Activated CD4-positive, alpha-beta memory T cell treated with anti-CD3 and anti-CD28 coated beads, Interleukin-2, amount 10 ng/mL, durations not matched to agents 7 days and 5 days (primary cell): ENCODE results near the gene NMT1. TPM values are rescaled to one million over a fixed set of nuclear protein-coding genes. Genes with fewer than 3 reads are reported as not detected.

Source experiments
- CTCF ChIA-PET: fragments of 350-600 bp; sonication (Branson Sonifier 250); formaldehyde crosslinking; loops from one replicate; lab custom pipeline; 2021; ENCODE audit warnings: antibody characterized with exemption, inconsistent platforms; lab: Charles Lee
- POLR2A ChIA-PET: fragments of 350-600 bp; sonication (Branson Sonifier 250); formaldehyde crosslinking; loops from one replicate; lab custom pipeline; 2021; ENCODE audit warnings: antibody characterized with exemption; lab: Charles Lee
- DNase-seq: peaks from one replicate; pipeline ENCODE4 v3.0.0-alpha.2; 2020
- H3K27ac Mint-ChIP-seq: one replicate; pipeline ENCODE4 v1.8.0; 2021; ENCODE audit warnings: mild to moderate bottlenecking, mixed read lengths
- H3K27me3 Mint-ChIP-seq: one replicate; pipeline ENCODE4 v1.8.0; 2021; ENCODE audit warnings: mixed read lengths
- H3K36me3 Mint-ChIP-seq: one replicate; pipeline ENCODE4 v1.8.0; 2021; ENCODE audit warnings: low read depth, mixed read lengths
- H3K4me1 Mint-ChIP-seq: one replicate; pipeline ENCODE4 v1.8.0; 2021; ENCODE audit warnings: mixed read lengths
- H3K4me3 Mint-ChIP-seq: one replicate; pipeline ENCODE4 v1.8.0; 2021; ENCODE audit warnings: mild to moderate bottlenecking, mixed read lengths
- H3K9me3 Mint-ChIP-seq: one replicate; pipeline ENCODE4 v1.8.0; 2021; ENCODE audit warnings: mixed read lengths
- total RNA-seq, 2 experiments: library from RNA; stranded (reverse); gene quantifications; one replicate each; pipeline ENCODE4 v1.2.3, GENCODE V29; 2021

Gene NMT1
- total RNA-seq, 2 experiments from 2014 or later, result 114 TPM

DNA sequence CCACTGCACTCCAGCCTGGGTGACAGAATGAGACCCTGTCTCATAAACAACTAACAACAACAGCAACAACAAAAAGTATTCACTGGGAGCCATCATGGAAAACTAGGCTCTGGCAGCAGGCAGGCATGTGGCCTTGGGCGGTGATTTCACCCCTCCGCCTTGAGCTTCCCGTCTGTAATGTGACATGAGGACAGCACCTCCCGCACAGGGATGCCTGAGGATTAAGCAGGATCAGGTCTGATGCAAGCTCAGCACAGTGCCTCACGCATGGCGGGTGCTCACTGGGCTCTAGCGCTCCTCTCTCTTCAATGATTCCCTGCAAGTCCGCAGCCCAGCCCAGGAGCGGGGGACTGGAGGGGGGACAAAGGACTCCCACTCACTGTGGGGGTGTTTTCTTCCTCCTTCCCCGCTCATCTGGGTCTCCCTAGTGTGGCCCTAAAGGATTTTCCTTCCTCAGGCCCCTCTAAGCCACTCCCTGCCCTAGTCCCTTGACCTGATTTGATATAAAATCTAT, 68.4 kb downstream of the NMT1 start:
- H3K4me1 Mint-ChIP-seq, result peaks cover 7% of the 10 kb centered on the region
- POLR2A ChIA-PET, result interaction anchor here (0.9 to 1.1 kb wide), 2 partner anchors 19 to 68 kb away, joined by 3 read pairs; partner anchors contain the start of gene HEXIM1
- CTCF ChIA-PET, result interaction anchor here (0.6 to 1.6 kb wide), 2 partner anchors 69 to 90 kb away, joined by 3 to 4 read pairs; no protein-coding TSS in a partner anchor
- no peak overlapping the region for H3K27ac Mint-ChIP-seq
- no peak overlapping the region for H3K4me3 Mint-ChIP-seq
- DNase-seq, result no peak
- no peaks in the 10 kb centered on the region for H3K9me3 Mint-ChIP-seq
- H3K27me3 Mint-ChIP-seq, result peaks cover 9% of the 10 kb centered on the region
- no peaks in the 10 kb centered on the region for H3K36me3 Mint-ChIP-seq

DNA sequence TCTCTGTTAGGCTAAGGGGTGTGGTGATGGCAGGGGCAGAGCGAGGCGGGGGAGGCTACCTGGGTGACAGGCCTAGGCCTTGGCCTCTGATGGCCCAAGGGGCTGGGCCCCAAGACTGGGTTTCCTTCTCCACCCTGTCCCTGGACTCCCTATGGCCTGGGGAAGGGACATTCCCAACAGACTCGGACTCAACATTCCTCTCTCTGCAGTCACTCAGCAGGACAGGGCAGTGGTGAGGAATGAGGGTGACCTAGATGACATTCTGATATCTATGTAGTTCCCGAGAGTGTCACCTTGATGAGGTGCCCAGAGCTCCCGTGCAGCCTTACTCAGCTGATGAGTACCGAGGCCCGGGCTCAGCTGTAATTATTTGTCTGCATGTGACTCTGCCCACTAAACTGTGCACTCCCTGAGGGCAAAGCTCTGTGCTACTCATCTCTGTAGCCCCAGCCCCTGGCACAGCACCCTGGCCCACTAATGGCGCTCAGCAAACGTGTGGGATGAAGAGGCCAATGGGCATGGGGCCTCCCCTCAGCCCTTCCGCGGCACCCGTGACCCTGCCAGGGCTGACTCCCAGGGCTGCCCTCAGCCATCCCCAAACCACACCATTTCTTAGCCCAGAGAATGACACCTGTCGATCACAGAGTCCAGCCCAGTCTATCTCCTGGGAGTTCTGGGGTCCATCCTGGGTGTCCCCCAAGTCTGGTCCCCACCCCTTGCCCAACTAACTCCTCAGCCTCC, 69.0 kb downstream of the NMT1 start:
- DNase-seq, result no peak
- H3K27ac Mint-ChIP-seq, result no peak overlapping the region
- H3K27me3 Mint-ChIP-seq, result peaks cover 9% of the 10 kb centered on the region
- ChIA-PET CTCF (interaction anchor here (0.6 to 1.6 kb wide), 3 partner anchors 19 to 90 kb away, joined by 3 to 4 read pairs (median 3); no protein-coding TSS in a partner anchor), POLR2A (interaction anchor here (0.9 to 1.1 kb wide), 2 partner anchors 19 to 68 kb away, joined by 3 read pairs; partner anchors contain the start of gene HEXIM1)
- no peaks in the 10 kb centered on the region for H3K9me3 Mint-ChIP-seq
- H3K4me3 Mint-ChIP-seq, result no peak overlapping the region
- H3K36me3 Mint-ChIP-seq, result no peaks in the 10 kb centered on the region
- peaks cover 6% of the 10 kb centered on the region for H3K4me1 Mint-ChIP-seq

DNA sequence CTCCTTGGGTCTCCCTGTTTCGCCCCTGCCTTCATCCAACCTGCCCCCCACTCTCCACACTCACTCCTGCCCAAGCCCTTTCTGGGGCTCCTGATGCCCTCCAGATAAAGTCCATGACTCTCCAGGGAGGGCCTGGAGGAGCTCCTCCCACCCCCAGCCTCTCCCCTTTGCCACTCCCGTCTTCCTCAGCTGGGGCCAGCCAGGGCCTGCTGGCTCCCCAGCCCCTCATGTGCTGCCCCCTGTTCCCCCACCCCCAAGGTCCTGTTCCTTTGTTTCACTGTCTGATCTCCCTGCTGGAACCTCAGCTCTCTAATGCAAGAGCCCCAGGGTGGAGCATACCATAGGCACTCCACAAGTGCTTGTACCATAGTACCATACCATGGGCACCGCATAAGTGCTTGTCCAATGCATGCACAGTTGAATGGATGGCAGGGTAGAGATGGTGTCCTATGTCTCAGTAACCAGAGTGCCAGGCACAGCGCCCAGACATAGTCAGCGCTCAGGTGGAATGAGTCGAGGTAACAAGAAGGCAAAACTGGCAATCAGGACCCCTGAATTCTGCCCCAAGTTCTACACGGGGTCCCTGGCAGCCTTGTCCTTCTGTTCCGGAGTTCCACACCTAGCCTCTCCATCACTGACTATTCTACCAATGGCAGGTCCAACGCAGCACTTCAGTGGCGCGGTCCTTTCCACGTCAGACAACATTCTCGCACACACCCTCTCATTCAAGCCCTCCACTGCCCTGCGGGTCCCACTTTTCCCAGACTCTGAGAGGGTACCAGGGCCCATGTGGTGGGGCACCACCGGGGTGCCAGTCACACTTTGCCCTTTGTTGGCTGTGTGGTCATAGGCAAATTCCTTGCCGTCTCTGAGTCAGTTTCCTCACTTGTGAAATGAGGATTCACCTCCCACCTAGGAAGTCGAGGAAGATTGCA, 69.8 kb downstream of the NMT1 start:
- POLR2A ChIA-PET, result interaction anchor here (1.0 kb wide), 1 partner anchor 18 kb away, joined by 3 read pairs; the partner anchor contains the start of gene HEXIM1
- peaks cover 9% of the 10 kb centered on the region for H3K27me3 Mint-ChIP-seq

DNA sequence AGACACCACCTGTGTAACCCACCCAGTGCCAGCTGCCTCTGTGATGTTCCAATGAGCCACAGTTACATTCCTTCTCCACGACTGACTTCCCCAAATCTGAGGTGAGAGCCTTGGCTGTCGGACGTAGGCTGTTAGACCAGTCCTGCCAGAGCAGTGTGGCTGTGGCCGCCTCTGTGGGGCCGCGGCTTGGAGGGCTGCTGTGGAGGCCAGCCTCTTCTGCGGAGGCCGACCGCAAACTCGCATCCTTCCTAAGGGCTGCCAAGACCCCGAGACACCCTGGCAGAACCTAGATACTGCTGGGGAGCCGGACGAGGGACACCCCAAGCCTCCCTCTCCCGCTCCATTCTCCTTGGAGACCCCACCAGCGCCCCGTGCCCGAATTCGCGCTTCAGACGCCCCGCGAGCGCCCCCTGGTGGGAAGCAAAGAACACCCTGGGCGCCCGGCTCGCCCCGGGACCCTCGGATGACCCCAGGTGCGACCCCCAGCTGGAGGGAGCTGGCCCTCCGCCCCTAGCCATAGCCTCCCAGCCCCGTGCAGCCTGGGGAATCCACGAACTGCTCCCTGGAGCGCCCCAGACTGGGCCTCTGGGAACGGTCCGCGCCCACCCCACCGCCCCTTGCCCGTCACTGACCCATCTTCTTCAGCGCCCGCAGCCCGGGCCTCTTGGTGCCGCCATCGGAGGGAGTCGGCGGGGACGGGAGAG, 70.7 kb downstream of the NMT1 start:
- Mint-ChIP-seq H3K9me3 (no peaks in the 10 kb centered on the region), H3K36me3 (no peaks in the 10 kb centered on the region), H3K27ac (no peak overlapping the region), H3K27me3 (peaks cover 9% of the 10 kb centered on the region), H3K4me1 (peaks cover 18% of the 10 kb centered on the region), H3K4me3 (peak overlapping the region; percentile 46)
- ChIA-PET CTCF (interaction anchor here (11.5 kb wide), 1 partner anchor 17 kb away, joined by 347 read pairs; the partner anchor contains the start of gene HEXIM1), POLR2A (interaction anchor here (1.0 kb wide), 1 partner anchor 17 kb away, joined by 3 read pairs; the partner anchor contains the start of gene HEXIM1)
- peak; percentile 54 for DNase-seq

More for the DNA sequence above, 69.8 kb downstream of the NMT1 start:
- Mint-ChIP-seq H3K4me3 (peak overlapping the region; percentile 46), H3K4me1 (peaks cover 11% of the 10 kb centered on the region), H3K36me3 (no peaks in the 10 kb centered on the region), H3K27ac (no peak overlapping the region), H3K9me3 (no peaks in the 10 kb centered on the region)
- no peak for DNase-seq
- CTCF ChIA-PET, result interaction anchor here (0.7 kb wide), 1 partner anchor 18 kb away, joined by 3 read pairs; no protein-coding TSS in a partner anchor

DNA sequence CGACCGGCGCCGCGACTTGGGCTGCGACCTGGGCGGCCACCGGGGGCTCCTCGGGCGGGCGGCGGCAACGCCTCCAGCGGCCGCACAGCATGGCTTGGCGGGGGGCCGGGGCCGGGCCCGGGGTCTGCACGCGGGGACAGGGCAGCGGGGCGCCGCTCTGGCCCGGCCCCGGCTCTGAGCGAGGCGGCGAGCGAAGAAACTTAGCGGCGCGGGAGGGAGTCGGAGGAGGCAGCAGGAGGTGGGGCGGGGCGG, 71.1 kb downstream of the NMT1 start, which contains the start of gene PLCD3:
PLCD3 (minus strand) TSS at position 196 of the 252 bp plus-strand sequence; CDS start at position 91, 105 bp downstream.
- Mint-ChIP-seq H3K4me3 (peak within 1 kb of the TSS; percentile 85), H3K27ac (peak within 1 kb of the TSS; percentile 73), H3K27me3 (peaks cover 9% of the 10 kb centered on the region), H3K4me1 (peaks cover 18% of the 10 kb centered on the region), H3K36me3 (no peaks in the 10 kb centered on the region), H3K9me3 (no peaks in the 10 kb centered on the region)
- ChIA-PET POLR2A (interaction anchor here (1.0 kb wide), 1 partner anchor 16 kb away, joined by 3 read pairs; the partner anchor contains the start of gene HEXIM1), CTCF (interaction anchor here (11.5 kb wide), 1 partner anchor 16 kb away, joined by 347 read pairs; the partner anchor contains the start of gene HEXIM1)
- no peak for DNase-seq

DNA sequence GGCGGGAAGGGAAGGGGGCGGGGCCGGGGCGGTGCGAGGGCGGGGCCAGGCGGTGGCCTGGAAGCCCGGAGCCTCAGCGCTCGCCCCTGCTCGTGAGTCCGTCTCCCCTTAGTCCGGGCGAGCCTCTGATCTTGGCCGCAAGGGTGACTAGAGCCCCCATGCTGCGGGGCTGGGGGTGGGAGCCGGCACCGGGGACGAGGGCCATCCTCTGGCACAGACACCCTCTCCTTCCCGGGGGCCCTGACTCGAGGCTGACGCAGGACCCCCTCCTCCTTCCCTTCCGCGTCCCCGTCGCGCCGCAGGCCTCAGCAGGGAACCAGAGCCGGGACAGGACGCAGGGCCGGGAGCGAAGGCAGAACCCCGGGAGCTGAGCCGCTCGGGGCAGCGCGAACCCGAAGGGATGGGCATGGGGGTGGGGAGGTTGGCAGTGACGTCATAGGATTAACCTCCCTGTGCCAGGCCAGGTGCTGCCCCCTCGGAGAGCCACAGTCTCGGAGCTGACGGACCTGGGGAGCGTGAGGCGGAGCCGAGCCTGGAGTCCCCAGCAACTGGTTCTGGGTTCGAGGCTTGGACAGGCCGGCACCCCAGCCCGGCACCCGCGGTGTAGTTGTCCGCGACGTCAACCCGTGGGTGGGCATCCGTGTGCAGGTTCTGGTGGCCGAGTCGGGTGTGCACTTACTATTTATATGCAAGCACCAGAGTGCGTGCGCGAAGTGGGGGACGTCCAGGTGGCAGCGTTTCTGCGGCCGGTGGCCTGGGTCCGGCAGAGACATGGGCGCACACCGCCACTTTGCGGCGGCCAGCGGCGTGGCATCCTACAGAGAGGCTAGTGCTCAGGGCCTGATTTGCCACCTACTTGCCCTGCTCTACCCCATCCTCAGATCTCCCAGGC, 71.7 kb downstream of the NMT1 start:
- Mint-ChIP-seq H3K27me3 (peaks cover 9% of the 10 kb centered on the region), H3K4me1 (peaks cover 19% of the 10 kb centered on the region), H3K4me3 (peak overlapping the region; percentile 85), H3K36me3 (no peaks in the 10 kb centered on the region), H3K27ac (peak overlapping the region; percentile 73), H3K9me3 (no peaks in the 10 kb centered on the region)
- POLR2A ChIA-PET, result interaction anchor here (1.0 kb wide), 1 partner anchor 16 kb away, joined by 3 read pairs; the partner anchor contains the start of gene HEXIM1
- CTCF ChIA-PET, result interaction anchor here (0.6 to 11.5 kb wide), 4 partner anchors 16 to 357 kb away, joined by 3 to 347 read pairs (median 112); partner anchors contain the start of gene HEXIM1
- peak; percentile 74 for DNase-seq

DNA sequence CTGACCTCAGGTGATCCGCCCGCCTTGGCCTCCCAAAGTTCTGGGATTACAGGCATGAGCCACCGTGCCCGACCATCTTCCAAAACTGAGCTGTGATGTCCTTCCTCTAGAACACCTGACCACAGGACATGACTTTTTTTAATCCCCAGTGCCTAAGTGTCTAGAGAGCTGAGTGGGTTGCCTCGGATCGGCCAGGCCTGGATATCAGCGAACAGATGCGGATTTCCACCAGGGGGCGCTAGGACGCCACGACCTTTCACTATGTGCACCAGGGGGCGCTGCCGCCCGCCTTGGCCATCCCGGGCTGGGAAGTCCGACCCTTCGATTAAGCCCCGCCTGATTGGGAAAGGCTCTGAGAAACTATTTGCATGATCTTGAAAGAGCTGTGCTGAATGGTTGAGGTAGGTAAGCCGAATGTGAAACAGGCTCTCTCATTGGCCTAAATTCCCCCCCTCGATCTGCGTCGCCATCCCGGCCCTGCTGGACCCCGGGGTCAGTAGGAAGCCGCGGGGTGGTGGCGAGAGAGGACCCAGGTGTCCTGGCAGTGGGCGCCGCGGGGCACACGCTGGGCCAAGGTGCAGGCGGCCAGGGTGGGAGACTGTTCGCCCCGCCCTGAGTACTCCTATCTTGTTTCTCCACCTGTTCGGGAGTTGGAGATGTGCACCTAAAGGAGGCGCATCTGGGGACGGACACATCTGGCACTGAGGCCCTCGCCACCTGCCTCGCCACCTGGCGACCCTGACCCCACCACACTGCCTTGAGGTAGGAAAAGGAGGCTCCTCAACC, 74.3 kb downstream of the NMT1 start, which contains the start of gene ACBD4:
ACBD4 (plus strand) TSS at position 496 of the 786 bp plus-strand sequence. CDS start 458 bp downstream, outside the sequence.
- CTCF ChIA-PET, result interaction anchor here (0.6 to 11.5 kb wide), 77 partner anchors 10 to 579 kb away, joined by 3 to 347 read pairs (median 5); partner anchors contain the start of genes DCAKD, EFTUD2, FMNL1 and FZD2
- Mint-ChIP-seq H3K27ac (peak within 1 kb of the TSS; percentile 66), H3K27me3 (peaks cover 9% of the 10 kb centered on the region), H3K4me3 (peak within 1 kb of the TSS; percentile 87), H3K36me3 (no peaks in the 10 kb centered on the region), H3K9me3 (no peaks in the 10 kb centered on the region), H3K4me1 (peaks cover 20% of the 10 kb centered on the region)
- POLR2A ChIA-PET, result interaction anchor here (0.7 to 6.0 kb wide), 14 partner anchors 10 to 114 kb away, joined by 3 to 106 read pairs (median 5); partner anchors contain the start of genes HEXIM1, HEXIM2 and NMT1
- DNase-seq, result peak; percentile 98

DNA sequence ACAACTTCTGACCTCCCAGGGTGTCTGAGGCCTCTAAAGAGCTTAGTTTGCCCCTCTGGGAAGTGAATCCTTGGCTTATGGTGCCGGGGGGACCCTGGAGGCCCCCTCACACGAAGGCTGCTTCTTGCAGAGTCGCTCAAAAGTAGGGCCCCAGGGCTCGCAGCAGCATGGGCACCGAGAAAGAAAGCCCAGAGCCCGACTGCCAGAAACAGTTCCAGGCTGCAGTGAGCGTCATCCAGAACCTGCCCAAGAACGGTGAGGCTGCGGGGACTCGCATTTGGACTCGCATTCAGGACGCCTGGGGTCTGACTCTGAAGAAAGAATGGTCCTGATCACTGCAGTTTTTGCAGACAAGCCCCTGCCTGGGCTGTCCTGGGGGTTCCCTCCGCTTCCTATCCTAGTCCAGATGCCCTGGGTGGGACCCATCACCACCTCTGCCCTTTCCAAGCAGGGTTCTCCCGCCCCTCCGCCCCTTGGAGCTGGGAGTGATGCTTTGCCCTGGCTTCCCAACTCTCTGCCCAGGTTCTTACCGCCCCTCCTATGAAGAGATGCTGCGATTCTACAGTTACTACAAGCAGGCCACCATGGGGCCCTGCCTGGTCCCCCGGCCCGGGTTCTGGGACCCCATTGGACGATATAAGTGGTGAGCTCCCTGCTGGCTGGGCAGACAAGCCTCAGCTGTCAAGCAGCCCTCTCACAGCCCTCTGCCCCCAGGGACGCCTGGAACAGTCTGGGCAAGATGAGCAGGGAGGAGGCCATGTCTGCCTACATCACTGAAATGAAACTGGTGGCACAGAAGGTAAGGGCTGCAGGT, 75.1 kb downstream of the NMT1 start:
- no peak for DNase-seq
- H3K27me3 Mint-ChIP-seq, result peaks cover 3% of the 10 kb centered on the region
- H3K27ac Mint-ChIP-seq, result peak overlapping the region; percentile 66
- H3K9me3 Mint-ChIP-seq, result no peaks in the 10 kb centered on the region
- H3K36me3 Mint-ChIP-seq, result peaks cover 2% of the 10 kb centered on the region
- peaks cover 26% of the 10 kb centered on the region for H3K4me1 Mint-ChIP-seq
- CTCF ChIA-PET, result interaction anchor here (0.6 to 11.5 kb wide), 75 partner anchors 11 to 580 kb away, joined by 3 to 347 read pairs (median 5); partner anchors contain the start of genes DCAKD, EFTUD2, FMNL1 and FZD2
- peak overlapping the region; percentile 87 for H3K4me3 Mint-ChIP-seq
- POLR2A ChIA-PET, result interaction anchor here (0.7 to 6.0 kb wide), 13 partner anchors 9 to 93 kb away, joined by 3 to 106 read pairs (median 6); partner anchors contain the start of genes HEXIM1, HEXIM2 and NMT1

DNA sequence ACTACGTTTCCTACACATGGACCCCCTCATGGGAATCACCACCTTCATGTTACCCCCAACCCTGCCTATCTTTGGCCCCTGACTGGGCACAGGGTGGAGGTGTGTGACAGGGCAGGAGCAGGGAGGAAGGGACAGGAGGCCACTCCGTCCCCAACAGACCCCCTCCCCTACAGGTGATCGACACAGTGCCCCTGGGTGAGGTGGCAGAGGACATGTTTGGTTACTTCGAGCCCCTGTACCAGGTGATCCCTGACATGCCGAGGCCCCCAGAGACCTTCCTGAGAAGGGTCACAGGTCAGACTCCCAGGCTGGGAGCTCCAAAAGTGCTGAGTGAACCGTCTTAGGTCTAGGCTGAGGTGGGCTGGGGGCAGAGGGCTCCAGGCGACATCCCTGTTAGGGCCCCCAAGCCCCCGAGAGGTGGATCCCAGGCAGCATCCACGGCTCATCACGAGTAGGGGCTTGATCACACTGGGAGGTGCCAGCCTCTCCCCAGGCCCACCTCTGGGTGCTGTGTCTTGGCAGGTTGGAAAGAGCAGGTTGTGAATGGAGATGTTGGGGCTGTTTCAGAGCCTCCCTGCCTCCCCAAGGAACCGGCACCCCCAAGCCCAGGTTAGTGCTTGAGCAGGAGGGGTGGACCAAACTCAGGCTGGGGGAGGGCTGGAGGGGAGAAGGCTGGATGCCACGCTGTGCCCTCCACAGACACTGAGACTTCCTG, 75.9 kb downstream of the NMT1 start:
- Mint-ChIP-seq H3K36me3 (peaks cover 2% of the 10 kb centered on the region), H3K9me3 (no peaks in the 10 kb centered on the region), H3K4me1 (peaks cover 32% of the 10 kb centered on the region), H3K27ac (no peak overlapping the region), H3K4me3 (peak overlapping the region; percentile 87), H3K27me3 (no peaks in the 10 kb centered on the region)
- ChIA-PET POLR2A (interaction anchor here (2.2 to 6.0 kb wide), 2 partner anchors 8 to 13 kb away, joined by 16 to 106 read pairs; partner anchors contain the start of gene HEXIM1), CTCF (interaction anchor here (2.3 to 11.5 kb wide), 3 partner anchors 12 to 58 kb away, joined by 67 to 347 read pairs (median 221); partner anchors contain the start of genes HEXIM1 and HEXIM2)
- DNase-seq, result no peak
